NCI-H69 (cell line): ENCODE measurements around the gene TIAM2.
A peak's percentile ranks its signal among the peaks of the same experiment; 100 is the strongest.
"Not testable (repeated sequence)": the region's sequence is repeated elsewhere in the genome, so short reads cannot be mapped to it uniquely, and the experiment has no call there.

ENCODE experiments used
- DNase-seq: peaks from one replicate; lab custom pipeline; 2025; lab: John Stamatoyannopoulos, UW

TIAM2 gene

DNA sequence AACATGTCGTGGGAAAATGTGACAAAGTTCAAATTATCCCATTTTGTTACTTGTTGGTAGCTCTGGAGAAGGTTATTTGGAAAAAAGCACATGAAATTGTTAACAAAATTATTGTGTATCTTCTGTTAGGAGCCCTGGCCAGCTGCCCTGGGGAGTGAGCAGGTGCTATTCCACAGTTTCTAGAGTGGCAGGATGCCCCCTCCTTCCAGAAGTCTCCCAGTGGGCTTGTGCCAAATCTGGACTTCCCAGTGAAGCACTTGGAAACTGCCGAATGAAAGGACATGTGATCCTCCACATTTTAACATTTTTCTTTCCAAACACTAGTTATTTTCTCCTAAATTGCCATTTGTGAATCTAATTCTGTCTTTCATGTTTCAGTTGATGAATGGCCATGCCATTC lies 201.8 kb downstream of the TIAM2 start:
- peak; percentile 53 for DNase-seq

DNA sequence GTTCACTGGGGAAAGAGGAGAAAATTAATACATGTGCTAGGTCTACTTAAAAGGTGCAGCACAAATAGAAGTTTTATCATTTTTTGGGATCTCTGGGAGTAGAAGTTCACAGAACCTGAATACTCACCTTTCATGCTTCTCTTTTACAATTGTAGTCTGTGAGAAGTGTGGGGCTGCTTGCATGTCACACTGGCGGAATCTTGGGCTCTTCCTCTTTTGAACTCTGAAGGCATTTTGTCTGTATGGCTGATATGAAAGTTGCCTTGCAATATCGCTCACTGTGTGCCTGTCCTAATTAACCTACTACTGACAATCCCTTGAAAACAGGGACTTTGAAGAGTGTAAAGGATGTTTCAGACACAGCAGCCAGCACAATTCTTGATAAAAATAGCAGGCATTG lies 202.8 kb downstream of the TIAM2 start:
- no peak for DNase-seq

DNA sequence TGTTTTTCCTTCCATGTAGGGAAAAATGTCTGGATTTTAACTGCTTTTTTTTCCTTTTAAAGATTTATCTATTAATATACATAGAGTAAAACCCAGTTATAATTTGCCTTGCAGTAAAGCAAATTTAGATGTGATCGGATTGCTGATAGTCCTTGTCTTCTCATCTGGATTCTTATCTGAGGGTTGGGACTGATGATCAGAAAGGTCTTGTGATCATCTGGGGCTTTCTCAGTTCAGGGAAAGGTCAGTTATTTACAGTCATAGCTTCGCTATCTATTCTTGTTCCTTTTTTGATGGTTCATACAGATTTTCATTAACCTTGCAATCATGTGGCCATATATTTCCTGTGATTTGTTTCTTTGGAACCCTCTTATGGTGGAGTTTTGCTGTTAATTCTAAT lies 204.9 kb downstream of the TIAM2 start:
- no peak for DNase-seq

DNA sequence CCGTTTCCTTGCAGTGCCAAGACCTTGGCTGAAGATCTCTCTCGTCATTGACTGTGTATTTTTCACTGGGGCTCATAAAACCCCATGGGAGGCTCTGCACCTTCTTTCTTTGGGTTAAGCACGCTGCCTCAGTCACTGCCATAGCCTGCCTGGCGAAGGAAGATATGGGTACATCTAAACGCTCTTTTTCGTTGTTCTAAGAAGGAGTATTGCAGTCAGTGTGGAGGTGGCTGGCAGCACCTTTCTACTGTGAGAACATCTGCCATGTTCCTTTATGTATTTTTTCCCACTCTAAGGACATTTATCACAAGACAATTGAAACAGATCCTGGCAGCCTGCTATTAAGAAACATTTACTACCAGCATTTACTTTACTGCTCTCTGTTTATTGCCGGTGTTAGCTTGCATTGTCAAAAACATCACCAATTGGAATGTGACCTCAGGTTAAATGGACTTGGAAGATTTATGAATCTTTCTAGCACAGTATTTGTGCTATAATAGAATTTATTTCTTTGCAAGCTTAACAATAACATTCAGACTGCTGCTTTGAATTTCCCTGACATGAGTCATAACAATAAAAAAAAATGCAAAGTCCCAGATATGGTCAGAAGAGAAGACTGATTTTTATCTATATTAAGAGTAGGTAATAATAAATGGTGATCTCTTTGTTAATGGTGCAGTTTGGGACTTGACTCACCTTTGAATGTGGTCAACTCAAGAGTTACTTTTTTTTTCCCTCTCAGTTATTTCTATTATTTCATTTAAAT lies 206.5 kb downstream of the TIAM2 start:
- peak; percentile 95 for DNase-seq

DNA sequence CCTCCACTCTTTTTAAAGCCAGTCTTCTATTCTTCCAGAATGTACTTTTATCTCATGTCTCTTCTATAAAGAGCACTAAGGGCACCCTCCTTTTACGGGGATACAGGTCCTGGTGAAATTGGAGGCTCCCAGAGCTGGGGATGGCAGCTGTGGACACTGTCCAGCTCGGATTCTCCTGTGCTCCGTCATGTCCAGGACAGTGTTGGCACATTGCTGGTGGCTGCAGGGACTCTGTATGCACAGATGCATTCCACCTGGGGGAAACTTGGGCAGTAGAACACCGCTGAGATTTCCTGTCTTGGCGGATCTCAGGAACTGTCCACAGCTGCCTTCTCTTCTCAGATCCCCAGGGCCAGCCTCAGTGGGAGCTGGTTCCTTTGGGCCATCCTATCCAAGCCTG lies 212.1 kb downstream of the TIAM2 start:
- DNase-seq: no peak

DNA sequence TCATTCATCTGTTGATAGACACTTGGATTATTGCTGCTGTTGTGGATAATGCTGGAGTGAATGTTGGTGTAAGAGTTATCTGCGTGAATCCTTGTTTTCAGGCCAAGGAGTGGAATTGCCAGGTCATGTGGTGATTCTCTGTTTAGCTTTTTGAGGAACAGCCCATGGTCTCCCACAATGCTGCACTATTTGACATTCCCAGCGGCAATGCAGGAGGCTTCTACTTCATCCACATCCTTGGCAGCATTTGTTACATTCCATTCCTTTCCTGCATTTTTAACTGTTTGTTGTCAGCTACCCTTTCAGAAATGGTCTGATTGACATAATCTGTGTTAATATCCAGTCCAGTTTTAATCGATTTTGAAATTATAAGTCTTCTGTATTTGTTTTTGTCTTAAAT lies 217.0 kb downstream of the TIAM2 start:
- no peak for DNase-seq

DNA sequence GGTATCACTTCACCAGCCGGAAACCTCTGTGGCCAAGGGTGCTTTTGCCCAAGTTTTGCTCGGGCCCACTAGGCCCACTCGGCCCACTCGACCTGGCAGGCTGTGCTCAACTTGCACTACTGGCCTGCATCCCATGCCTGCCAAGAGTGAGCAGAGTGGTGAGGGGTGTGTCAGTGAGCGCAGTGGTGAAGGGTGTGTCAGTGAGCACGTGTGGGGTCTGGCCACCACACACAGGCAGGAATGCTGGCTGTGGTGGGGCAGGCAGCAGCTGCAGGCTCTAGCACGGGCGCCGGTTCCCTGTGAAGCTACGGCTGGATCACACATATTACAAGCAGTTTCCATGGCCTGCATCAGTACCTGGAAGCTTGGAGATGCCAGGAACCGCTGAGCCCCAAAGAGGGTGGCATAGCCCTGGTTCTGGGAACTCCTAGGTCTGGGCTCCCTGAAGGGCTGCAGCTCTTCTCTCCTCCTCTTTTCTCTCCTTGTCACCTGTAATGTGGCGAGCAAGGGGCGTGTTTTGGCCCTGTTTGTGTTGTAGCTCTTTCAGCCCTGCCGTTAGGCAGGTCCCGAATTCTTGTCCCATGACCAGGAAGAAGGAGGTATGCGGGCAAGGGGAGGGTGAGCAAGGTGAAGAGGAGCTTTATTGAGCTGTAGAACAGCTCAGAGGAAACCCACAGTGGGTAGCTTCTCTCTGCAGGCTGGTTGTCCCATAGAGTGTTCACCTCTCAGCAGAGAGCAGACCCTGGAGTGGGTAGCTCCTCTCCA lies 217.7 kb downstream of the TIAM2 start:
- no peak for DNase-seq

DNA sequence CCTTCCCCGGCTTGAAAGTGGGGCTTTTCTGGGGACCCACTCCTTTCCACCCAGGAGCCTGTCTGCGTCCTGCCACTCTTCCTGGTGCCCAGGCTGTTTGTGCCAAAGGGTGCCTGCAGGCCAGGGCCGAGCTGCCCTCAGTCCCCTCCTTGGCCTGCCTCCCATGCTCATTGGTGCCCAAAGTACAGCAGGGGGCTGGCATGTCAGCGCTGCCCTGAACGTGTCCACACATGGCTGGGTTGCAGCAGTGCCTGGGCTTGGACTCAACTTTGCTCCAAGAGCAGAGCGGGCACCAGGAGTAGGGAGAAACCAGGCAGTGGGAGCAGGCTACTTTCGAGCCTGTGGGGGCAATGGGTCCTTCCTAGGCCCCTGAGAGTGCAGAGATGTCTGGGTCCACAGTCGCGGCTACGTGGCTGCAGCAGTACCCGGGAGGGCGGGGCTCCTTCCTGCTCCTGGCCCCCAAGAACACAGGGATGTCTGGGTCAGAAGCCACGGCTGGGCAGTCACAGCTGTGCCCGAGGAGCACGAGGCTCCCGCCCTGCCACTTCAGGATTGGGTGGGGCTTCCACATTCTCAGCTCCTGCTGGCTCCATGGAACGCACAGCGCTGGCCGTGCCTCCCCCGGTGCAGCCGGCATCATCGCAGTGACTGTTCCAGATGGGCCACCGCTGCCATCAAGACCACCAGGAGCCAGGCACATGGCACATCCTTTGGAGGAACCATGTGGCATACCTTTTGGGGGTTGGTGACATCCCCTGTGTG lies 218.7 kb downstream of the TIAM2 start:
- no peak for DNase-seq

DNA sequence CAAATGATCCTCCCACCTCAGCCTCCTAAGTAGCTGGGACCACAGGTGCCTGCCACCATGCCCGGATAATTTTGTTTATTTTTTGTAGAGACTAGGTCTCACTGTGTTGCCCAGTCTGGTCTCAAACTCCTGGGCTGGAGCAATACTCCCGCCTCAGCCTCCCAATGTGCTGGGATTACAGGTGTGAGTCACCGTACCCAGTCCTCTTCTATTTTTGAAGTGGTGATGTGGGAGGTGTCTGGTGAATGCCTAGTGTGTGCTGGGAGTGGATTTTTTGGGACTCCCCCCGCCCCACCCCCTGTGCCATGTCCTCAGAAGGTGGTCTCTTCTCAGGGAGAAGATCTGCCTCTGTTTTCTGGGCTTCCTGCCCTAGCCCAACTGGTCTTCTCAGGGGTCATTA lies 220.8 kb downstream of the TIAM2 start:
- peak; percentile 98 for DNase-seq

DNA sequence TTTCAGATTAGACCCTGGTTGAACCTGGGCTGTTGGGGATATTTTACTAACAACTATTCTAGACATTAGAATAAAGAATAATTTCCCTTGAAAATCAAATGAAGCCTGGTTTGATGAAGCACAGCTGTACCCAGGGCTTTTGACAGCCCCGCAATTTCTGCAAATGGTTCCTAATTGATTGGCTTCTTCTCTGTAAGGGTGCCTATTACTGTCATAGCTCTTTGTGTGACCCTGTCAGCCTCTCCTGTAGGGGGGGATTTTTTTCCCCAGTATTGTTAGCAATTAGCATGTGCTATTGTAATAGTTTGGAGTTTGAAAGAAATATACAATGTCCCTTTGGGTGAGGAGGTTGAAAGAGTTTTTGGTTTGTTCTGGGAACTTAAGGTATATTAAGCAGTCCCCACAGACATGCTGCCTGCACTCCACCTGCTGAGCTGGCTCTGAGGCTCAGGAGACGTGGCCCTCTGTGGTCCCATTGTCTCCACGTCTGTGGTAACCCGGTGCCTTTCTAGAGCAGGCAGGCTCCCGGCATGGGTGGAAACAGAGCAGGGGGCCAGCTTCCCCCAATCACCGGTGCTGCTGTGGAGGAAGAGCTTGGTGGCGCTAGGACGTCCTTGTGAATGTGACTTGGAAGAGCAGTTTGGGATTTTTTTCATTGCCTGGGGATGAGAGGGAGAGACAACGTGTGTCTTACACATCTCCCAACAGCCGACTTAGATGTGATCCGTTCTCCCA lies 221.4 kb downstream of the TIAM2 start:
- peak; percentile 98 for DNase-seq

DNA sequence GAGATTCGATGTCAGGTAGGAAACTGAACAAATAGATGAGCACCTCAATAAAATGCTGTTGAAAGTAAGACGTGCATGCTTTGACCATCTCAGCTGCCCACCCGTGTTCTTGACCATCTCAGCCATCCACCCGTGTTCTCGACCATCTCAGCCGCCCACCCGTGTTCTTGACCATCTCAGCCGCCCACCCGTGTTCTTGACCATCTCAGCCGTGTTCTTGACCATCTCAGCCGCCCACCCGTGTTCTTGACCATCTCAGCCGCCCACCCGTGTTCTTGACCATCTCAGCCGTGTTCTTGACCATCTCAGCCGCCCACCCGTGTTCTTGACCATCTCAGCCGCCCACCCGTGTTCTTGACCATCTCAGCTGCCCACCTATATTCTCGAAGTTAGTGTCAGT lies 223.6 kb downstream of the TIAM2 start:
- not testable (repeated sequence) for DNase-seq

DNA sequence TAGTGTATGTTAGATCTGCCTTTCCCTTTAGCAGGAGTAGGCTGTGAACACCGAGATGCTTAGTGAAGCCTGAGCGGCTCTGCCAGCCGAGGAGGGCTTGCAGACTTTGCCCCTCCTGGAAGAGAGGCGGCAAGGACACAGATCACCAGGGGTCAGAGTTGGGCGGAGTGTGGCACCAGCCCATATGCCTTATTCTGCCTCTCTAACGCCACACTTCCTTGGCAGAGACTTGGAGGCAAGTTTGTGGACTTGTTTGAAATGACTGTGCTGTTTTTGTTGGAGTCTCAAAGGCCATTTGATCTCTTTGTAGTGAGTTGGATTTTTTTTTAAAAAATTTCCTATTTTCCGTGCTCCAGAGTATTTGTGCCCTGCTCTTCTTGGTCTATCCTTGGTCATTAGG lies 224.2 kb downstream of the TIAM2 start:
- peak; percentile 38 for DNase-seq

DNA sequence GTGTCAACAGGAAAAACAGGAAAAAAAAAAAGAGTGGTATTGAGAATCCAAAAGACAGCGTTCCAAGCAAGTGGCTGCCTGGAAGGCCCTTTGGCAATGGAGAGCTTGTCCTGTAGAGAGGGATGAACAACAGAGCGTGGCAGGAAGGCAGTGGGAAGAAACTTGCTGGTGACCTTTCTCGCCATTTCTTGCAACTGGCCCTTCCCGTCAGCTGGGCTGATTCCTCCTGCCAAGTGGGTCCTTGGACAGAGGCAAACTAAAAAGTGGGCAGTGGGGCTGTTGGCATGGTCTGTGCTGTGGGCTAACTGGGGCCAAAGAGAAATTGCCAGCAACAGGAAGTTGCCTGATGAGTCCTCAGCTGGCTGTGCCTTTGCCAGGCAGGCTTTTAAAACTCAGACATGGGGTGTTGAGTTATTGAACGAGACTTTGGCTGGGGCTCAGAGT lies 224.8 kb downstream of the TIAM2 start:
- peak; percentile 47 for DNase-seq

DNA sequence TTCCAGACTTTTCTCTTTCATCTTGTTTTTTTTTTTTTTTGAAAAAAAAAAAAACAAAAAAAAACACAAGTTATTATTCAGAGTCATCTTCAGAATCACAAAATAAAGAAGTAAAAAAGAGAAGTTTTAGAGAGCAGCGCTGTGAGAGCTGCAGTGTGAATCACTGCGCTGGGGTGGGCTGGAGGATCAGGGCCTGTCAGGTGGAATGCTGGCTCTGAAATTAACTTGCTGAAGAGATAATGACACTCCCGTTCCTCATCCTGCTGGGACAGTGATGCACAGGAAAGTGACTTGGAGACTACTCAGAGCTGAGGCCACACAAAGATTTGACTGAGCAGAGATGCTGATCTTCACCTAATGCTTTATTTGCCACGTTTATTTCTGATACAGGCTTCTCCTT lies 226.0 kb downstream of the TIAM2 start:
- no peak for DNase-seq

DNA sequence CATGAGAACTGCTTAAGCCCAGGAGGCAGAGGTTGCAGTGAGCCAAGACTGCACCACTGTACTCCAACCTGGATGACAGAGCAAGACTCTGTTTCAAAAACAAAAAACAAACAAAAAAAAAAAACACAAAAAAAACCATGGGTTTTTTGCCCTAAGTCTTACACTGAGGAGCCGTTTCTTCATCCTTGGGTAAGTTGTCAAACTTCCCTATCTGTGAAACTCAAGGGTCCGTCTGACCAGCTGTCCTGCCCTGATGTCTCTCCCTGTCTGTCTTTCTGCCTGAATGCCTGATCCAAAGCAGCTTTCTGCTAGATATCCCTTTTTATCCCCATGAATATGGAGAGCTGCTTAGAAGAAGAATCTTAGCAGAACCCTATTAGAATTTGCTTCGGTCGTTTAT lies 227.4 kb downstream of the TIAM2 start:
- no peak for DNase-seq

DNA sequence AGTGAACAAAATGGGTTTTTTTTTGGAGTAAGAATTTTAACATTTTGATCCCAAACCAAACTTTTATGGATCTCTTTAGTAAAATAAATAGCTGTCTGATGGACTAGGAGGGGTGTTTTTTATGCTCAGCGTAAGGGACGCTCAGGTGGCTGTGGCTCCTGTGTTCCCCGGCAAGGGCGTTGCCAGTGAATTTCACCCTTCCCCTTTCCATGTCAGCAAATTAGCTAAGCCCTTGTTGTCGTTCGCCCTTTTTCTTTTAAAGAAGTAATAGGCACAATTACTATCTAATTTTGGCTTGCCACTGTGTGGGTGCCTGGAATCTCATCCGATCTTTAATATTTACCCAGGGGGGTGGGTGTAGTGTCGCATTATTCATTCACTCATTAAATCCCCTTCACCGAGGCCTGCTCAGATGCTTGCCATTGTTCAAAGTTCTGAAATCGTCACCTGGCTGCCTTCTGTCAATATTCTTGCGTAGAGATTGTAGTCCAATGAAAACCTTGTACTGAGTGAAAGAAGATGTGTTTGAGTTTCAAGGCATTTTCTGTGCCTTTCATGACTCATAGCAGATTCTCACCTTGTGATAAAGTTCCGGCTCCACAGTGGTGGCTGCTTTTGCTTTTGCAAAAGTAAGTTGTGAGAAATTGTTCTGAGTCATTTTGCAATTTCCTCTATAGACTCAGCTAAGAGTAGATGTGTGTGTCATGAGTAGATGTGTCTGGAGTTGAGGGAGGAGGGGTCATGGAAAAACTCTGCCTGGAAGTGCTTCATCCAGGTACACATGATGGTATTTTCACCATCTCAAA lies 228.7 kb downstream of the TIAM2 start:
- peak; percentile 84 for DNase-seq

DNA sequence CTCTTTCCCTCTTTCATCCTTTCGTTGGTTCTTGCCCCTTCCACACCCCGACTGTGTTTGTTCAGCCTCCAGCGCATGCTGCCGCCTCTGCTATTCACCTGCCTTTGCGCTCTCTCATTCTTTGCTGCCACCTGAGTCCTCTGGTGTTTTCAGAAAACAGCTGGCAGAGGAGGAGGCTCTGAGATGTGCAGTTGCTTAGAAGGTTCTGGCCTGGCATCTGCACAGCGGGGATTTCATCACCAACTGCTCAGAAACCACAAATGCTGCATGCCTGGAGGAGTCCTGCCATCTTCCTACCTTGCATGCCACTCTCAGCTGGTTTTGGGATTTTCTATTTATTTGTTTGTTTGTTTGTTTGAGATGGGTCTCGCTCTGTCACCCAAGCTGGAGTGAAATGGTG lies 229.5 kb downstream of the TIAM2 start:
- peak; percentile 82 for DNase-seq

DNA sequence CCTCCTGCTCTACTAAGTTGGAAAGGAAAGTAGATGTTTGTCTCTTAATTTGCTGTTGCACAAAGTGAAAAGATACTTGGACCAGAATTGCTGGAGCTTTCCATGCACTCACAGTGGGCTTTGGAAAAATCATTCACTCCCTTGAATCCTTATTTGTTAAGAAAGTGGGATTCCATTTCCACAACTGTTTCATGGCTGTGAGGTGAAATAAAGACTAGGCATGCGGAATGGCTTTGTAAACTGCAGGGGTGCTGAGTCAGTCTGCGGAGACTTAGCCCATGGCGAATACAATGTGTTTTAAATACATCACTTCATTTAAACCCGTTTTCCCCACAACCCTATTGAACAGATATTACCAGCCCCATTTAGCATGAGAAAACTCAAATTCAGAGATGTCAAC lies 231.9 kb downstream of the TIAM2 start:
- DNase-seq: no peak

DNA sequence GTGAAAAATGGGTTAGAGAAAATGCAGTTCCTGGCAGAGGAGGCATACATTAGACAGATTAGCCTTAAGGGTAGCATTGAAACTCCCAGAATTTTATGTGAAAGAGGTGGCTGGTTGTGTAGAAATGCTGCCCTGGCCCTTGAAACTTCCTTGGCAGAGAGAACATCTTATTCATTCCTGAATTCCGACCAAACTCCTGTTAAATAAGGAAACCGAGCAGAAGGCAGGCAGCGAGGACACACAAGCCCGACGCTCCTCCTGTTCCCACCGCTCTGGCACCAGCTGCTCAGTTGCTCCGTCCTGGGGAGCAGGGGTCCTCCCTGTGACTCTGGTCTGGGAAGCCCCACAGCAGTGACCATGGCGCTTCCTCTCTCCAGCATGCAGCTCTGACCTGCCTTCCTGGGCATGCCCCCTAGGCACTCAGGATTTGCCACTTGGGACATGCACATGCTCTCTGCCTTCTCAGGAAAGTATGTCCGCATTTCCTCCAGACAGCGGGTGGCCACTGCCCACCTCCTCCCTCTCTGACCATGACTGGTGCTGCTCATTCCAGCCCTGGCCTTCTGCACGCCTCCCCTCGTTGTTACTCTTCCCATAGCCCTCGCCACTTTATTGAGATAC lies 233.5 kb downstream of the TIAM2 start:
- no peak for DNase-seq

DNA sequence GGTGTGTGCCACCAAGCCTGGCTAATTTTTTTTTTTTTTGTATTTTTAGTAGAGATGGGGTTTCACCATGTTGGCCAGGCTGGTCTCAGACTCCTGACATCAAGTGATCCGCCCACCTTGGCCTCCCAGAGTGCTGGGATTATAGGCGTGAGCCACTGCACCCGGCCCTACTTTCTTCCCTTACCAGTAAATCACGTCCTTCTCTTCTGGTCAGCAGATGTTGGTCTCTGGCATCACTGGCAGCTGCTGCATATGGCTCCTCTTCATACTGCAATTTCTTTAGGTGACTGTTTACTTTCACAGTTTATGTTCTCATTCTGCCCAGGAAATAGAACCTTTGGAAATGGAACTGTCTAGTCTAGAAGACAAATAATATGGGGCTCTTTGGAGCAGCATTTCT lies 235.9 kb downstream of the TIAM2 start:
- peak; percentile 83 for DNase-seq

DNA sequence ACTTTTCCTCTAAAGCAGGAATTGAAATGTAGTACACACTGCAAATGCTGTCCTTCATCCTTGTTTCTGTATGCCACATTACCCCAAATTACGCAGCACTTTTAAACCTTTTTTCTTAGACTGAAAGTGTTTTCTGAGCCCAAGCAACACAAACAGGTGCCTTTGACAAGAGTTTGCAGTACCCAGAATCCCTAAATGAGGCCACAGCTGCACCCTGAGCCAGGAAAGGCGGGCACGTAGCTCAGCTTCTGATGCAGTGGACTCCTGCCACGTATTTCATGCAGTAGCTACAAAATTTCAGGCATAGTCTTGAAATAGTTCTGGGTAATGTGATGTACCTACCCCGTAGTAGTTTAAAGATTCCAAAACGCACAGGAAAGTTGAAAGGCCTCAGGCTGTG lies 237.7 kb downstream of the TIAM2 start:
- DNase-seq: no peak
